MM.1S (cell line): ENCODE measurements around the gene SPATA13.

Experiments
- DNase-seq: peaks from one replicate; pipeline ENCODE4 v3.0.0-alpha.2; 2015
- H2AFZ ChIP-seq: fragments of 300-600 bp; sonication (generic); 2 replicates; pipeline ENCODE4 v1.6.0; 2016; ENCODE audit warnings: antibody characterized with exemption, low read length
- H3F3A ChIP-seq: fragments of 300-600 bp; sonication (generic); 2 replicates; pipeline ENCODE4 v1.6.1; 2016; ENCODE audit warnings: mild to moderate bottlenecking, antibody characterized with exemption, low read length, moderate library complexity, mixed read lengths; ENCODE audit not compliant: insufficient read depth
- H3K27ac ChIP-seq: fragments of 300-600 bp; sonication (generic); 2 replicates; pipeline ENCODE4 v1.5.1; 2016; ENCODE audit warnings: mild to moderate bottlenecking, low read length
- H3K27me3 ChIP-seq: fragments of 300-600 bp; sonication (generic); replicated peaks from 2 replicates; pipeline ENCODE4 v1.6.0; 2016; ENCODE audit warnings: low read length; ENCODE audit not compliant: insufficient read depth
- H3K36me3 ChIP-seq: fragments of 300-600 bp; sonication (generic); replicated peaks from 2 replicates; pipeline ENCODE4 v1.6.1; 2016; ENCODE audit warnings: mild to moderate bottlenecking, low read length, mixed read lengths; ENCODE audit not compliant: insufficient read depth
- H3K4me1 ChIP-seq: fragments of 300-600 bp; sonication (generic); 2 replicates; pipeline ENCODE4 v1.6.1; 2016; ENCODE audit warnings: low read length, mixed read lengths
- H3K4me2 ChIP-seq: fragments of 300-600 bp; sonication (generic); 2 replicates; pipeline ENCODE4 v1.6.0; 2016; ENCODE audit warnings: low read depth, low read length
- H3K4me3 ChIP-seq: fragments of 300-600 bp; sonication (generic); 2 replicates; pipeline ENCODE4 v1.5.1; 2016; ENCODE audit warnings: low read length, mixed read lengths
- H3K79me2 ChIP-seq: fragments of 300-600 bp; sonication (generic); 2 replicates; pipeline ENCODE4 v1.6.1; 2016; ENCODE audit warnings: mixed run types, low read length, mixed read lengths
- H3K9ac ChIP-seq: fragments of 300-600 bp; sonication (generic); 2 replicates; pipeline ENCODE4 v1.6.1; 2016; ENCODE audit warnings: low read length, mixed read lengths
- H3K9me2 ChIP-seq: fragments of 300-600 bp; sonication (generic); replicated peaks from 2 replicates; pipeline ENCODE4 v1.6.1; 2016; ENCODE audit warnings: mild to moderate bottlenecking, low read length, mixed read lengths; ENCODE audit not compliant: insufficient read depth
- H3K9me3 ChIP-seq: fragments of 300-600 bp; sonication (generic); replicated peaks from 2 replicates; pipeline ENCODE4 v1.6.1; 2016; ENCODE audit warnings: mild to moderate bottlenecking, low read length, mixed read lengths; ENCODE audit not compliant: insufficient read depth
- H4K20me1 ChIP-seq: fragments of 300-600 bp; sonication (generic); 2 replicates; pipeline ENCODE4 v1.6.1; 2016; ENCODE audit warnings: mild to moderate bottlenecking, low read length, moderate library complexity, mixed read lengths; ENCODE audit not compliant: insufficient read depth
- CTCF ChIP-seq: fragments of 300-600 bp; sonication (generic); IDR thresholded peaks from 2 replicates; pipeline ENCODE4 v1.5.1; 2016; ENCODE audit warnings: antibody characterized with exemption, low read length, mixed read lengths
- EZH2 ChIP-seq: fragments of 300-600 bp; sonication (generic); optimal IDR thresholded peaks from 2 replicates; pipeline ENCODE3; 2017; ENCODE audit warnings: low read depth, mild to moderate bottlenecking, antibody characterized with exemption, low read length, mixed read lengths
- EZH2phosphoT487 ChIP-seq: fragments of 300-600 bp; sonication (generic); IDR thresholded peaks from 2 replicates; pipeline ENCODE4 v1.6.1; 2018; ENCODE audit warnings: antibody characterized with exemption, low read length

Gene SPATA13

GRCh38 chr13:24241336-24241735, 80.8 kb downstream of the SPATA13 start:
- TF ChIP-seq EZH2phosphoT487 (no peak), EZH2 (no peak), CTCF (no peak)
- Histone ChIP-seq H3K27me3 (no peaks in the 10 kb centered on the region), H3K9me3 (no peaks in the 10 kb centered on the region), H3K4me3 (no peak overlapping the region), H3K9me2 (no peaks in the 10 kb centered on the region), H3K27ac (no peak overlapping the region), H3K4me2 (no peak overlapping the region), H3K79me2 (no peaks in the 10 kb centered on the region), H3F3A (no peaks in the 10 kb centered on the region), H3K4me1 (no peaks in the 10 kb centered on the region), H2AFZ (no peak overlapping the region), H3K36me3 (no peaks in the 10 kb centered on the region), H3K9ac (no peak overlapping the region), H4K20me1 (no peaks in the 10 kb centered on the region)
- DNase-seq, result no peak

- no peak for TF ChIP-seq EZH2
- TF ChIP-seq EZH2phosphoT487, result no peak
- TF ChIP-seq CTCF, result no peak
- Histone ChIP-seq H3K27me3 (no peaks in the 10 kb centered on the region), H3K9me3 (no peaks in the 10 kb centered on the region), H3K79me2 (no peaks in the 10 kb centered on the region), H3K4me3 (no peak overlapping the region), H3F3A (no peaks in the 10 kb centered on the region), H3K9ac (no peak overlapping the region), H3K36me3 (no peaks in the 10 kb centered on the region), H3K4me1 (no peaks in the 10 kb centered on the region), H2AFZ (no peak overlapping the region), H3K9me2 (no peaks in the 10 kb centered on the region), H3K27ac (no peak overlapping the region), H4K20me1 (no peaks in the 10 kb centered on the region), H3K4me2 (no peak overlapping the region)
- no peak for DNase-seq
Measured at GRCh38 chr13:24242100-24242499, 81.6 kb downstream of the SPATA13 start.

- Histone ChIP-seq H3K27ac (no peak overlapping the region), H4K20me1 (no peaks in the 10 kb centered on the region), H3K9me2 (no peaks in the 10 kb centered on the region), H3K9ac (no peak overlapping the region), H3K27me3 (no peaks in the 10 kb centered on the region), H3K4me1 (no peaks in the 10 kb centered on the region), H3K36me3 (no peaks in the 10 kb centered on the region), H3K4me3 (no peak overlapping the region), H3K9me3 (no peaks in the 10 kb centered on the region), H3K4me2 (no peak overlapping the region), H3K79me2 (no peaks in the 10 kb centered on the region), H3F3A (no peaks in the 10 kb centered on the region), H2AFZ (no peak overlapping the region)
- no peak for DNase-seq
- TF ChIP-seq CTCF (no peak), EZH2 (no peak), EZH2phosphoT487 (no peak)
Measured at GRCh38 chr13:24243302-24243701, 82.8 kb downstream of the SPATA13 start.
